ENCODE measurements around the gene DND1.

Gene DND1

GRCh38 chr5:140694276-140694675 is 20.9 kb upstream of the DND1 start:
- TF ChIP-seq MYC (IDR thresholded peaks at IDR 0.05; ENCODE audit: low read depth, low read length) (no peak), MAX (IDR thresholded peaks at IDR 0.05; ENCODE audit: low read depth, low read length) (no peak), CTCF (IDR thresholded peaks at IDR 0.05; ENCODE audit: low read depth, low read length) (no peak), POLR2A (IDR thresholded peaks at IDR 0.05; ENCODE audit: extremely low read depth, insufficient read length) (no peak)
- no peak overlapping the region for H3K4me3 ChIP-seq (ENCODE audit: low read depth, low read length)
- DNase-seq (ENCODE audit: low read depth): no peak

GRCh38 chr5:140690941-140691924 is 17.9 kb upstream of the DND1 start, which contains the start of the genes HARS1 and HARS2:
TSS of gene HARS1 (minus strand) at chr5:140691370. CDS start at chr5:140691304, 66 bp downstream.
TSS of gene HARS2 (plus strand) at chr5:140691455. CDS start at chr5:140691649, 194 bp downstream.
- peak; percentile 96 for DNase-seq (ENCODE audit: low read depth)
- H3K4me3 ChIP-seq (ENCODE audit: low read depth, low read length): peak within 1 kb of the TSS; percentile 98
- TF ChIP-seq MAX (IDR thresholded peaks at IDR 0.05; ENCODE audit: low read depth, low read length) (peak; percentile 50), CTCF (IDR thresholded peaks at IDR 0.05; ENCODE audit: low read depth, low read length) (no peak), MYC (IDR thresholded peaks at IDR 0.05; ENCODE audit: low read depth, low read length) (peak; percentile 79), POLR2A (IDR thresholded peaks at IDR 0.05; ENCODE audit: extremely low read depth, insufficient read length) (peak; percentile 88)

GRCh38 chr5:140690376-140690932 is 17.1 kb upstream of the DND1 start:
- no peak for DNase-seq (ENCODE audit: low read depth)
- H3K4me3 ChIP-seq (ENCODE audit: low read depth, low read length): peak overlapping the region; percentile 98
- TF ChIP-seq MYC (IDR thresholded peaks at IDR 0.05; ENCODE audit: low read depth, low read length): no peak
- TF ChIP-seq CTCF (IDR thresholded peaks at IDR 0.05; ENCODE audit: low read depth, low read length): no peak
- no peak for TF ChIP-seq POLR2A (IDR thresholded peaks at IDR 0.05; ENCODE audit: extremely low read depth, insufficient read length)
- no peak for TF ChIP-seq MAX (IDR thresholded peaks at IDR 0.05; ENCODE audit: low read depth, low read length)

- TF ChIP-seq MAX (IDR thresholded peaks at IDR 0.05; ENCODE audit: low read depth, low read length) (no peak), POLR2A (IDR thresholded peaks at IDR 0.05; ENCODE audit: extremely low read depth, insufficient read length) (no peak), CTCF (IDR thresholded peaks at IDR 0.05; ENCODE audit: low read depth, low read length) (no peak), MYC (IDR thresholded peaks at IDR 0.05; ENCODE audit: low read depth, low read length) (no peak)
- H3K4me3 ChIP-seq (ENCODE audit: low read depth, low read length): no peak overlapping the region
- no peak for DNase-seq (ENCODE audit: low read depth)
Measured at GRCh38 chr5:140678993-140679392, 5.6 kb upstream of the DND1 start.

- H3K4me3 ChIP-seq (ENCODE audit: low read depth, low read length): no peak overlapping the region
- TF ChIP-seq POLR2A (IDR thresholded peaks at IDR 0.05; ENCODE audit: extremely low read depth, insufficient read length): no peak
- TF ChIP-seq CTCF (IDR thresholded peaks at IDR 0.05; ENCODE audit: low read depth, low read length): no peak
- TF ChIP-seq MAX (IDR thresholded peaks at IDR 0.05; ENCODE audit: low read depth, low read length): no peak
- TF ChIP-seq MYC (IDR thresholded peaks at IDR 0.05; ENCODE audit: low read depth, low read length): no peak
- DNase-seq (ENCODE audit: low read depth): no peak
Measured at GRCh38 chr5:140677947-140678346, 4.6 kb upstream of the DND1 start.
